ENCODE results near the gene QRICH2.

QRICH2 gene

GRCh38 chr17:76243826-76244679, 64.0 kb downstream of the QRICH2 start:
- H3K4me1 ChIP-seq (ENCODE audit: insufficient read depth, low read length) = peaks cover 29% of the 10 kb centered on the region
- no peak overlapping the region for H3K9ac ChIP-seq (ENCODE audit: low read depth, low read length)
- no peak overlapping the region for H3K4me2 ChIP-seq (ENCODE audit: insufficient read depth, low read length)
- no peaks in the 10 kb centered on the region for H3K79me2 ChIP-seq (ENCODE audit: insufficient read depth, low read length)
- H3K27me3 ChIP-seq (ENCODE audit: insufficient read depth, low read length, poor library complexity) = no peaks in the 10 kb centered on the region
- TF ChIP-seq EZH2 (IDR thresholded peaks at IDR 0.05; ENCODE audit: borderline replicate concordance, low read depth, low read length, severe bottlenecking) (no peak), CTCF (IDR thresholded peaks at IDR 0.05; ENCODE audit: borderline replicate concordance, extremely low read depth, low read length, poor library complexity, severe bottlenecking) (no peak)
- DNase-seq = peak; percentile 73
- no peaks in the 10 kb centered on the region for H4K20me1 ChIP-seq (ENCODE audit: insufficient read depth, low read length)
- H3K36me3 ChIP-seq (ENCODE audit: insufficient read depth, low read length) = no peaks in the 10 kb centered on the region
- H2AFZ ChIP-seq (ENCODE audit: low read depth, low read length) = no peak overlapping the region
- H3K4me3 ChIP-seq (ENCODE audit: low read depth in 1 of 2, low read length in 2 of 2) = no peak overlapping the region
- H3K9me3 ChIP-seq (ENCODE audit: insufficient read depth, low read length, severe bottlenecking) = no peaks in the 10 kb centered on the region
- peak; percentile 72 for ATAC-seq (ENCODE audit: insufficient read depth, low read depth)
- H3K27ac ChIP-seq (ENCODE audit: low read length) = peak overlapping the region; percentile 29; the same call in 1 of the 2 replicates

GRCh38 chr17:76241691-76242255, 66.3 kb downstream of the QRICH2 start:
- no peaks in the 10 kb centered on the region for H3K9me3 ChIP-seq (ENCODE audit: insufficient read depth, low read length, severe bottlenecking)
- H3K4me2 ChIP-seq (ENCODE audit: insufficient read depth, low read length) = no peak overlapping the region
- H3K9ac ChIP-seq (ENCODE audit: low read depth, low read length) = no peak overlapping the region
- no peaks in the 10 kb centered on the region for H3K27me3 ChIP-seq (ENCODE audit: insufficient read depth, low read length, poor library complexity)
- no peaks in the 10 kb centered on the region for H3K36me3 ChIP-seq (ENCODE audit: insufficient read depth, low read length)
- H4K20me1 ChIP-seq (ENCODE audit: insufficient read depth, low read length) = no peaks in the 10 kb centered on the region
- H3K4me3 ChIP-seq (ENCODE audit: low read depth in 1 of 2, low read length in 2 of 2) = no peak overlapping the region
- no peak overlapping the region for H3K27ac ChIP-seq (ENCODE audit: low read length)
- peaks cover 25% of the 10 kb centered on the region for H3K4me1 ChIP-seq (ENCODE audit: insufficient read depth, low read length)
- no peaks in the 10 kb centered on the region for H3K79me2 ChIP-seq (ENCODE audit: insufficient read depth, low read length)
- no peak for TF ChIP-seq EZH2 (IDR thresholded peaks at IDR 0.05; ENCODE audit: borderline replicate concordance, low read depth, low read length, severe bottlenecking)
- no peak for TF ChIP-seq CTCF (IDR thresholded peaks at IDR 0.05; ENCODE audit: borderline replicate concordance, extremely low read depth, low read length, poor library complexity, severe bottlenecking)
- ATAC-seq (ENCODE audit: insufficient read depth, low read depth) = no peak
- no peak for DNase-seq
- no peak overlapping the region for H2AFZ ChIP-seq (ENCODE audit: low read depth, low read length)

GRCh38 chr17:76241204-76241538, 66.9 kb downstream of the QRICH2 start:
- no peaks in the 10 kb centered on the region for H3K36me3 ChIP-seq (ENCODE audit: insufficient read depth, low read length)
- H3K4me1 ChIP-seq (ENCODE audit: insufficient read depth, low read length) = peaks cover 19% of the 10 kb centered on the region
- no peaks in the 10 kb centered on the region for H3K27me3 ChIP-seq (ENCODE audit: insufficient read depth, low read length, poor library complexity)
- no peak overlapping the region for H3K4me2 ChIP-seq (ENCODE audit: insufficient read depth, low read length)
- TF ChIP-seq CTCF (IDR thresholded peaks at IDR 0.05; ENCODE audit: borderline replicate concordance, extremely low read depth, low read length, poor library complexity, severe bottlenecking) (no peak), EZH2 (IDR thresholded peaks at IDR 0.05; ENCODE audit: borderline replicate concordance, low read depth, low read length, severe bottlenecking) (no peak)
- H3K9me3 ChIP-seq (ENCODE audit: insufficient read depth, low read length, severe bottlenecking) = no peaks in the 10 kb centered on the region
- no peaks in the 10 kb centered on the region for H3K79me2 ChIP-seq (ENCODE audit: insufficient read depth, low read length)
- no peaks in the 10 kb centered on the region for H4K20me1 ChIP-seq (ENCODE audit: insufficient read depth, low read length)
- H3K27ac ChIP-seq (ENCODE audit: low read length) = no peak overlapping the region
- H3K9ac ChIP-seq (ENCODE audit: low read depth, low read length) = no peak overlapping the region
- DNase-seq (no peak), ATAC-seq (ENCODE audit: insufficient read depth, low read depth) (no peak)
- no peak overlapping the region for H2AFZ ChIP-seq (ENCODE audit: low read depth, low read length)
- H3K4me3 ChIP-seq (ENCODE audit: low read depth in 1 of 2, low read length in 2 of 2) = no peak overlapping the region
